GM19397 (cell line): ENCODE data around the gene MAPT.
"Not testable (repeated sequence)": the region's sequence is repeated elsewhere in the genome, so short reads cannot be mapped to it uniquely, and the experiment has no call there.

Experiments used
- ATAC-seq: cut with Tn5 transposase; IDR thresholded peaks from one replicate; pipeline ENCODE4 v1.9.1; 2021; ENCODE audit warnings: mild to moderate bottlenecking, moderate library complexity; ENCODE audit not compliant: unreplicated experiment

MAPT gene

DNA sequence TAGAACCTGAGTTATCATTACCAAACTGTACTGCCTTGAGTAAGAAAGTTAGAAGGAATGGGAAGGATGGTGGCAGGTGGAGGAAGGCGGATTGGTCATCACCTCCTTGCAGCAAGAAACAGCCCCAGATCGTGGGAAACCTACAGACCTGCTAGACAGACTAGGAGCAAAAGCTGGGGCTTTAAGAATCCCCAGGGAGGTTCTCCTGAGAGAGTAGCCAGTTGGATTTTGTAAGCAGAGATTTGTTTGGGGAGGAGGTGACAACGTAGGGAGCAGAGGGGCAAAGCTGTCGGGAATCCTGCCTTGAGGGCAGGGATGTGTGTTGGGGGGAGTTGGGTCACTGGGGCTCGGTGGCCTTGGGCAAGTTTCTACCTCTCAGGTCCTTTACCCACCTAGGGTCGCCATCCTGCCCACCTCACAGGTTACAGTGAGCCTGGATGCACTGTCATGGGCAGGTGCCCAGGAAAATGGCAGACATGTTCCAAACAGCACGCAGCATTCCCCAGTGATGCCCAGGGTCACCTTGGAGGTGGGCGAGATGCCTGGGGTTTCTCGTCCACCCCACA is 55.5 kb downstream of the MAPT start:
- no peak for ATAC-seq

DNA sequence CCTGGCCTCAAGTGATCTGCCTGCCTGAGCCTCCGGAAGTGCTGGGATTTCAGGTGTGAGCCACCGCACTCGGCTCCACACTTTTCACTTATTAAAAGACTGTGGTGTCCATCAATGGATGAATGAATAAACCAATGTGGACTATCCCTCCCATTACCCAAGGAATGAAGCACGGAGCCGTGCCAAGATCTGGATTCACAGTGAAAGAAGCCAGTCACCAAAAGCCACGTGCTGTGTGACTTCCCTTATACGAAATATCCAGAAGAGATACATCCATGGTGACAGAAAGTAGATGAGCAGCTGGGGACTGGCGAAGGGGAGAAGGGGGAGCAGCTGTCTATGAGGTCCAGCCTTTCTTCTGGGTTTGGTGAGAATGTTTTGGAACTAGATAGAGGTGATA is 56.5 kb downstream of the MAPT start:
- no peak for ATAC-seq

DNA sequence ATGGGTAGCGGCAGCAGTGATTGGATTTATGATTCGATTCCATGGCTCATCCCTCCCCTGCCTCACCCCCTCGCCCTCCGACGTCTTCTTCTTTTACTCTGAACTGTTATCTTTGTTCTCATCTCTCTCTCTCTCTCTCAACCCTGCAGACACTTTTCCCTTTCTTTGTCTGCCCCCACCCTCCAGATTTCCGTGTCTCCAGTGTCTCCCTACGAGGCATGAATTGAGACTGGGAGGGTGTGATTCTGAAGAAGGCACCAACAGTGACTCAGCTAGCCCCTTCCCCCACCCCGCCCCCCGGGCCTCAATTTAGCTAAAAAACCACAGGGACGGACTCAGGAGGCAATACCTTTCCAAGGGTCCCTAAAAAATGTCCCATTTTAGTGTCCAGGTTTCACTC is 57.0 kb downstream of the MAPT start:
- ATAC-seq = no peak

DNA sequence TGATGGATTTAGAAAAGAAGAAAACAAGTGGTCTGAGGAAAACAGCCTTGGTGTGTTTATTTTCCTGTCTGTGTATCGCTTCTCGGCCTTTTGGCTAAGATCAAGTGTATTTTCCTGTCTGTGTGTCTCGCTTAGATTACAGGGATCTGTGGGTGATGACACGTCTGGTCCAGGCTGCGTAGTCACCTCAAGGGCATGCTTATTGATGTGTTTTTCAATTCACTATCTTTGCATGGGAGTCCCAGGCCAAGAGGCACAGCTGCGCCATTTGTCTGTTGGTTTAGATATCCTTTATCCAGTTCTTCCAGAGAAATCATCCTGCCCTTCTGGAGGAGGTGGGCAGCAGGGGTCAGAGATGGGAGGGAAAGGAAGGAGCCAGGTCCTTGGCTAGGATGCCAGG is 57.6 kb downstream of the MAPT start:
- no peak for ATAC-seq

- no peak for ATAC-seq
Measured at GRCh38 chr17:45952814-45953320, 58.5 kb downstream of the MAPT start.

DNA sequence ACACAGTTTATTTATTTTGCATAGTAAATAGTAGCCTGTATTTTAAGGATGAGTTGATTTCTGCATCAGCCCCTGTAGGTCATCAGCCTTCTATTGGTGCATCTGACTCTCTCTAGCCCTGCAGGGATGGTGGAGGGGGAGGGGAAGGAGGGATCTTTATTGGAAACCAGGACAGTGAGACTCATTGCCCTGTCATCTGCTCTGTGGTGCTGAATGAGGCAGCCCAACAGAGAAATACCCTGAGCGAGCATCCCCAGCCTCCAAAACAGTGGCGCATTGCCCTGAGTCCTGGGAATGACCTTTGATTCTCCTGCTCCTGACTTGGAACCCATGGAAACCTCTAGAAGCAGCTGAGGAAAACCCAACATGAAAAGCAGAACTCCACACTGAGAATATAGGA is 59.2 kb downstream of the MAPT start:
- no peak for ATAC-seq

- no peak for ATAC-seq
Measured at GRCh38 chr17:45954914-45955313, 60.6 kb downstream of the MAPT start.

DNA sequence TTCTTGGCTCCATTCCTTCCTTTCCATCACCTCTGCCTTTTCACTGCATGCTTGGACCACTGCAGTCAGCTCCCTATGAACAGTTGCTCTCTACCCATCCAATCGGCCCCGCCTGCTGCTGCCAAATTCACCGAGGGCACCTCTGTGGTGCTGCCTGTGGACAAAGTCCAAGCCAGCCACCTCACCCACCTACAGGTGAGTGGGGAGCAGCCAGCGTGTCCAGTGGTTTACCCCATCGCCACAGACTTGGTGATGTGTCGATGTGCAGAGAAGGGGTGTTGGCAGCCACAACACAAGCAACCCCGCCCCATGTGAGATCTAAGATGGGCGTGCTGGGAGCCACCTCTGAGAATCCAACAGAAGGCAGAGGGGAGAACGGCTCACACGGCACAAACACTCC is 61.0 kb downstream of the MAPT start:
- ATAC-seq = no peak

- no peak for ATAC-seq
Measured at GRCh38 chr17:45956090-45956489, 61.7 kb downstream of the MAPT start.

- ATAC-seq = not testable (repeated sequence)
Measured at GRCh38 chr17:45956746-45957145, 62.4 kb downstream of the MAPT start.

DNA sequence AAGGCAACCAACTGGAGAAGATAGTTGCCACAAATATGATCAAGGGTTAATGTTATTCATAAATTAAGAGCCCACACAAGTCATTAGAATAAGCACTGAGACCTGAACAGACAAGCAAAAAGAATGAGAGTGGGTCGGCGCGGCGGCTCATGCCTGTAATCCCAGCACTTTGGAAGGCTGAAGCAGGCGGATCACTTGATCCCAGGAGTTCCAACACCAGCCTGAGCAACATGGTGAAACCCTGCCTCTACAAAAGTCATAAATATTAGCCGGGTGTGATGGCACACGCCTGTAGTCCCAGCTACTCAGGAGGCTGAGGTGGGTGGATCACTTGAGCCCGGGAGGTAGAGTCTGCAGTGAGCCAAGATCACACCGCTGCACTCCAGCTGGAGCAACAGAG is 64.0 kb downstream of the MAPT start:
- no peak for ATAC-seq

GRCh38 chr17:45958994-45959665 is 64.8 kb downstream of the MAPT start:
- ATAC-seq = no peak

- no peak for ATAC-seq
Measured at GRCh38 chr17:45960311-45960710, 66.0 kb downstream of the MAPT start.

DNA sequence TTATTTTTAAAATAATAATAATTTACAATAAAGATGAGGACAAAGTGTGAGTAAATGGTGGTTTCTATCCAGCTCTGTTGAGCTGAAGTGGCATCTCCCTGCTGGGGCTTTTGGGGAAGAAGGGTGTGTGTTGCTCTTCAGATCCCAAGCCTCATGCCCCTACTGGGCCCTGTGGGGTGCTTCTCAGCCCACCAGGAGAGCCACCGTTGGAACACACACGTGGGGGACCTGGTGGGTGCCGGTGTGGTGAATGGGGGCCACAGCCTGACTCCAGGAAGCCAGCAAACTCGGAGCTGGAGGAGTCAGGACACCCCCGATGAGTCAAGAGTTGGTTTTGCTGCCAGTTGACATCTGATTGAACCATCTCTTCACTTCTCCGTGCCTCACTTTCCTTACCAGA is 66.9 kb downstream of the MAPT start:
- ATAC-seq = no peak

DNA sequence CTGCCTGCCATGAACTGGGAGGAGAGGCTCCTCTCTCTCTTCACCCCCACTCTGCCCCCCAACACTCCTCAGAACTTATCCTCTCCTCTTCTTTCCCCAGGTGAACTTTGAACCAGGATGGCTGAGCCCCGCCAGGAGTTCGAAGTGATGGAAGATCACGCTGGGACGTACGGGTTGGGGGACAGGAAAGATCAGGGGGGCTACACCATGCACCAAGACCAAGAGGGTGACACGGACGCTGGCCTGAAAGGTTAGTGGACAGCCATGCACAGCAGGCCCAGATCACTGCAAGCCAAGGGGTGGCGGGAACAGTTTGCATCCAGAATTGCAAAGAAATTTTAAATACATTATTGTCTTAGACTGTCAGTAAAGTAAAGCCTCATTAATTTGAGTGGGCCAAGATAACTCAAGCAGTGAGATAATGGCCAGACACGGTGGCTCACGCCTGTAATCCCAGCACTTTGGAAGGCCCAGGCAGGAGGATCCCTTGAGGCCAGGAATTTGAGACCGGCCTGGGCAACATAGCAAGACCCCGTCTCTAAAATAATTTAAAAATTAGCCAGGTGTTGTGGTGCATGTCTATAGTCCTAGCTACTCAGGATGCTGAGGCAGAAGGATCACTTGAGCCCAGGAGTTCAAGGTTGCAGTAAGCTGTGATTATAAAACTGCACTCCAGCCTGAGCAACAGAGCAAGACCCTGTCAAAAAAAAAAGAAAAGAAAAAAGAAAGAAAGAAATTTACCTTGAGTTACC is 68.0 kb downstream of the MAPT start:
- no peak for ATAC-seq

GRCh38 chr17:45963283-45963682 is 68.9 kb downstream of the MAPT start:
- ATAC-seq = no peak

GRCh38 chr17:45963889-45964288 is 69.5 kb downstream of the MAPT start:
- no peak for ATAC-seq

DNA sequence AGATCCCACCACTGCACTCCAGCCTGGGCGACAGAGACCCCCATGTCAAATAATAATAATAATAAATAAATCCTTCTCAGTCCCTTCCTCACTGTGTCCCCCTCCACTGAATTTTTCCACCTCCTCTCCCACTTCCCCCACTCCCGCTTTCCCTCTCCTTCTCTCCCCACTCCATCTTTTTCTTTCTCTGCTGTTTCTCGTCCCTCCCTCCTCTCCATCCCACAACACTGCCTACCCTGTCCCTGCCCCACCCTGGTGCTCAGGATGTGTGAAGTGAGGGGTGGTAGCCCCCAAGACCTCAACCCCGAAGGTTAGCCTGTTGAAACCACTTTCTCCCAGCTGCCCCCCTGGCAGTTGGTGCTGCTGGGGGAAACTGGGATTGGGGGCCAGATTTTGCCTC is 70.3 kb downstream of the MAPT start:
- no peak for ATAC-seq

GRCh38 chr17:45965812-45966211 is 71.5 kb downstream of the MAPT start:
- no peak for ATAC-seq

DNA sequence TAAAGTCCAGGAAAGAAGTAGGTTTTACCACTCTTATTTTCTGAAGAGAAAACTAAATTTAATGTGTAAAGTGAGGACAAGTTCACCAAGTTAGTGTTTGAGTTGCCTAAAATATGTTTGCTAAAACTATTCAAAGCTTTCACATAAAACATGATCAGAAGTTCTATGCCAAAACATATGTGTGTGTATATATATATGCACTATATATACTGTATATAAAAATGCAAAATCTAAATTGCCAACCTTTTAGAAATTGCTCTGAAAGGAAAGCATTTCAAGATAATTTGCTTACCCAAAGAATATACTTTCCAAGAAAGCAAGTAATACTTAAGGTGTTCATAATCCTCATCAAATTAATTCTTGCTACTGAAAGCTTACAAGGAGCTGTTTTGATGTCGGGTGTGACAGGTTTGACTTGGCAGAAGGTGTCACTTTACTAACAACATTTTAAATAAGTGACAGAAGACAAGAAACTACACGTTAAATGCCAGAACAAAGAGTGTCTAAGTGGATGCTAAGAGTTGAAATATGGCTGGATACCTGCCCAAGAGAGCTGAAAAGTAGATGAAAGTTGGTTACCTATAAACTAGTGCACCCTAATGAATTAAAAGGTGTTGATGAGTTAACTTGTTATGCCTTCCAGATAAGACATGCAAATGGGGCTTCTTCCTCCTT is 72.4 kb downstream of the MAPT start:
- ATAC-seq = no peak

DNA sequence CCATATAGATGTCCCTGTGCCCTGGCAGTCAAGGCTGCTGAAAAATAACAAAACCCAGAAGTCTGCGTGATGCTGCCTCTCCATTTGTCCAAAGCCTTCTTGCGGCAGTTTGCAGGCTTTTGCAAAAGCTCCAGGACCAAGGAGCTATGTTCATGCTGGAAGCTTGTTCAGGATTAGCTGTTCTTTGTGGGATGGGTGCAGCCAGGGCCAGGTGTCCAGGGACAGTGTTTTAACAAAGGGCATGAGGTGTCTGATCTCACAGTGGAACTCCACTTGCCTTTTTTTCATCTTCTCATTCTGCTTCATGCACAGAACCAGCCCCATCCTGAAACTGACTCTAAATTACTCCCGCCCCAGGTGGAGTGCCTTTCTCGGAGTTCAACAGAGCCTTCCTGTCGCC is 73.0 kb downstream of the MAPT start:
- ATAC-seq = no peak

DNA sequence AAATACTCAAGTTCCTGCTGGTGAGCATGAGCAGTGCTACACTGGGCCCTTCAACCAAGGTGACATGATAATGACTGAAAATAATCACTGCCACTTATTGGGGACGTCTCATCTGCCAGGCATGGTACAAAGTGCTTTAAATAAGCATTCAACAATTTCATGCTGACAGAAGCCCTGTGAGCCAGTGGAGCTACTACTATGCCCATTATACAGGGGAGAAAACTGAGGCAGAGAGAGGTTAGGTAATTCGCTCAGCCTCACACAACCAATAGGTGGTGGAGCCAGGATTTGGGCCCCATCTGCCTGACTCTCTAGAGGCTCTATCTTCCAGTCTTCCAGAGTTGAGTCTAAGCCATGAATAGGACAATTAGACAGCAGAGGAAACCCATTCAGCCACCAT is 74.4 kb downstream of the MAPT start:
- ATAC-seq = no peak
